Ramos (cell line): ENCODE data around the gene S100A4.
"Not testable (repeated sequence)": the region's sequence is repeated elsewhere in the genome, so short reads cannot be mapped to it uniquely, and the experiment has no call there.

Source experiments
- in situ Hi-C: fragments of 300-500 bp; cut with MboI; formaldehyde crosslinking; loops from one replicate; pipeline ENCODE4 v1.14.3; 2022; ENCODE audit warnings: low sequenced_read_pairs; ENCODE audit not compliant: unreplicated experiment

S100A4 gene

DNA sequence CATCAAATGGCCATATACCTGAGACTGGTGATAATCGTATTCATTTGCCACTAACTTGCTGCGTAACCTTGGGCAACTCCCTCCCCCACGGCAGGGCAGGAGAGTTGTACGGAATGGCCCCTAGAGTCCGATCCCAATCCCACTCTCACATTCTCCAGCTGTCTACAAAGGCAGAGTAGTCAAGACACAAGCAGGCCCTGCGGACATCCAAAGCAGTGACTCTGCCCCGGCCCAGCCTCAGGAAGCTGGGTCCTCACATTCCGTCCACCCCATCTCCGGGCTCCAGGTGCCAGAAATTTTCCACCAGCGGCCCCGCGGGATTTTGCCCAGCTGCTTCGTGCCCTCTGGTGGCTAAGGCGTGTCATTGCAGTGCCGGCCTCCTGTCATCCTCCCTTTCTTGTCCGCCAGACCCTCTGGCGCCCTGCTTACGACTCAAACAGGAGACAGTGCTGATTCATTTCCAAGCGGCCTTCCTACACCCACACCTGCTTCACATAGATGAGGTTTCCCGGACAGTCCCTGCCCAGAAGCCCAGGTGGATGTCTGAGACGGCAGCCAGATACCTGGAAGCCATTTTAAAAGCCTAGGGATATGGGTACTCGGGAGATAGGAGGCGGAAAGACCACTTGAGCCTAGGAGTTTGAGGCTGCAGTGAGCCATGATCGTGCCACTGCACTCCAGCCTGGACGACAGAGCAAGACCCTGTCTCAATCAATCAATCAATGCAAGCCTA is 22.9 kb upstream of the S100A4 start:
- in situ Hi-C loops, result no loop called here

DNA sequence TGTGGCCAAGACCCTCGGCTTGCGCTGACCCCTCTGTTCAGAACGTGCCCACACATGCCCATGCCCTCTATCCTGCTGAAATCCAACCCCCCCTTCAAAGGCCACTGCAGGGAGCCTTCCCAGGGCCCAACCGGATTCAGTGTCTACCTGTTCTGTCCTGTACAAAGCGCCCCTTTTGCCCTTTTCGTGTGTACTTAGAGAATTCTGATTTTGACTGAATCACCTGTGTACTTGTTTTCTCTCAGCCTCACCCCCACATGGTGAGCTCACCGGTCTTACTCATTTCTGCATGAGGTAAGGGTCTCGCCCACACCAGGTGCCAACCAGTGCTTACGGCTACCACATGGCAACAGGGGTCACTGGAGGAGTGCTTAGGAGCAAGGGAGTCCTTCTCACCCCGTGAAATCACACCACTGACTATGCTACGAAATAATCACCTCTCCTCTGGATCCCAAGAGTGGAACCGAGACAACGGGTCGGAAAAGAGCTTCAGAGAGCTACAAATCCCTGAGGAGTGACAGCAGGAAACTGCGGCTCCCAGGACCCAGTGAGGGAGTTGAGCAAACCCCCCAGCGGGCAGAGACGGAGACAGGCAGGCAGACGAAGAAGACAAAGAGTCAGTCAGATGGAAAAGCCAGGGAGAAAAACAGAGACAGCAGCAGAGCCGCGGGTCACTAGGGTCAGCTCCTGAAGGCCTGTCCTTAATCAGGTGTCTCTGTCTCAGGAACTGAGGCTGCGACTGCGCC is 22.2 kb upstream of the S100A4 start:
- in situ Hi-C loops, result no loop called here

- in situ Hi-C loops, result no loop called here
Measured at GRCh38 chr1:153566414-153567371, 21.1 kb upstream of the S100A4 start.

DNA sequence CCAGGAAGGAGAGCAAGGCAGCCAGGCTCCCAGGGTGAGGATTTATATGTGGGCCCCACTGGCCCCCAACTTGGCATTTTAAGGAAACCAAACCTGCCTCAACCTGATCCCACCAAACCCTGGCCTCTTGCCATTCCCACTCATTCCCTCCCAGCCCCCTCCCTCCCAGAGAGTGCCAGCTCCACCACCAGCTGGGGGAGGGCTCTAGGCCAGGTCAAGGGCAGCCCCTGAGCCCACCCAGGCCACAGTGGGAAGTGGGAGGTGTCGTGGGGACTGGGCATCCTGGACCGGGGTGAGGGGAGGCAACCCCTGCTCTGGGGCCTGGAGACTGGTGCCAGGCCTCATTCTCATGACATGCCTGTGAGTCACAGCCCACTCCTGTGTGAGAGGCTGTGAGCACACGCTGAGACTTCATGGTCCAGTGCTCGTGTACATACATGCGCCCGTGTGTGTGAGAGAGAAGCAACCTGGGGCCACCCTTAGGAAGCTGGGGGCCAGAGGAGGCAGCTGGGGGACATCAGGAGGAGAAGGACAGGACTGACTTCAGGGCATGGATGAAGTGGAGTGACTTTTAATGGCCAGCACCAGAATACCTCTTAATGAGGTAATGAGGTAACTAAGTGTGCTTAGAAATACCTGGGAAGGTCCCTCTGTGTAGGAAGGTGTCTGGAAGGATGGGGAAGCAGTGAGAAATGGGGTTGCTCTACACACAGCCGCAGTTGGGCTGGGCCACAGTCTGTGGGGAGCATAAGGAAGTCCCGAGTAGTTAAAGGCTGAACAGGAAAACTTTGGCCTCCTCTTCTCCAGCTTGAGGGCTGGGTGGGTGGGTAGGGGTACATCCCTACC is 20.1 kb upstream of the S100A4 start, which contains the start of gene S100A2:
TSS of gene S100A2 (minus strand) at position 316 of the 846 bp plus-strand sequence. CDS start 1,967 bp downstream, outside the sequence.
- in situ Hi-C loops, result no loop called here

DNA sequence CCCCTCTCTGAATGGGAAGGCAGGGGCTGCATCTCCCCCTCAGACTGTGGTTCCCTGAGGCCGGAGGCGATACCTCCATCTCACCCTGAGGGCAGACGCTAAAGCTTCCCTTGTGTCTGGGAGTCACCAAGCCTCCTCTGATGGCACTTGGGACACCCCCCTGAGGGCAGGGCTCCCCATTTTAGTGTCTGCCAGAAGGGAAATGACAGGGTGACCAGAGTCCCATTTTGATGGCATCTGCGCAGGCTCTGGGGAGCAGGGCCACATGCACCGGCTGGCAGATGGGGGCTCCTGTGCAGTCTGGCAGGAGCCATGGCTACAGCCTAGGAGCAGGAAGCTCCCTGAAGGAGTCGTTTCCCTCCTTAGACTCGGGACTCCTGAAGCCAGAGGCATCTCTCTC is 18.4 kb upstream of the S100A4 start:
- in situ Hi-C loops, result no loop called here

GRCh38 chr1:153563483-153563901 is 17.9 kb upstream of the S100A4 start:
- in situ Hi-C loops, result no loop called here

GRCh38 chr1:153562021-153562420 is 16.4 kb upstream of the S100A4 start:
- in situ Hi-C loops, result not testable (repeated sequence)

GRCh38 chr1:153561466-153561985 is 15.9 kb upstream of the S100A4 start:
- in situ Hi-C loops, result no loop called here

GRCh38 chr1:153560771-153561465 is 15.3 kb upstream of the S100A4 start:
- in situ Hi-C loops, result no loop called here

DNA sequence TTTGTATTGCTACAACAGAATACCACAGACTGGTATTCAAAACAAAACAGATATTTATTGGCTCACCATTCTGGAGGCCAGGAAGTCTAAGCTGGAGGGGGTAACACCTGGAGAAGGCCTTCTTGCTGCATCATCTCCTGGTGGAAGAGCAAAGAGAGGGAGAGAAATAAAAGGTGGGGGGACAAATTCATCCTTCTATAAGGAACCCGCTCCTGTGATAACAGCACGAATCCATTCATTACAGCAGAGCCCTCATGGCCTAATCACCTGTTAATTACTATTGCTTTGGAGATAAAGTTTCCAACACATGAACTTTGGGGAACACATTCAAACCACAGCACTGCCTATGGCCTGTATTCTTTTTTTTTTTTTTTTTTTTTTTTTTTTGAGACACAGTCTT is 14.6 kb upstream of the S100A4 start:
- in situ Hi-C loops, result no loop called here

DNA sequence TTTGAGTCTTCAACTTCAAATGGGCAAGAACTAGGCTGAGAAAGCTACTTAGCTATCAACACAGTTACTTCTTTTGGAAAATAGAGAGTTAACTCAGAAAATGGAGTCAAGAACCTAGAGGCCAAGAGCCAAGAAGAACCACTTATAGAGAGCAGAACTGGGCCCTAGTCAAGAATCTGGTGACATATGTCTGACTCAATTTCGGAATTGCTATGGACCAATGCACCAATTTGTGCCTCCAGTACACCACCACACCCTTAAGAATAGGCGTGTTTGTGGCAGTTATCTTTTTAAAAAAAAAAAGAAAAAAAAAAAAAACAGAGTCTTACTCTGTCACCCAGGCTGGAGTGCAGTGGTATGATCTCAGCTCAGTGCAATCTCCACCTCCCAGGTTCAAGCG is 12.3 kb upstream of the S100A4 start:
- in situ Hi-C loops, result no loop called here

DNA sequence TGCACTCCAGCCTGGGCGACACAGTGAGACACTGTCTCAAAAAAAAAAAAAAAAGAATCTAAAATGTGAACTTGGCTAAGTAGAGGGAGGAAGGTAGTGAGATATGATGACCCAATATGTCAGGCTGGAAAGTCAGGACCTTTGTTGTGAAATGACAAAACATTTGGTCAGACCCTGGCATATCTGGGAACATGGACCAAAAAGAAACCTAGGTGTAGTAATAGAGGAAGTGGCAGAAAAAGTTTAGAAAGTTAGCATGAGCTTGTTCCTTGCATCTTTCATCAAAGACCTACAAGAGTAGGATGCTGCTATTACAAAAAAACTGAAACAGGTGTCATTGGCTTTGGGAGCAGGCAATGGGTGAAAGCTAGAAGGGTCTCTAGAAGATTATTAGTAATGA is 10.7 kb upstream of the S100A4 start:
- in situ Hi-C loops, result no loop called here

GRCh38 chr1:153553830-153554541 is 8.4 kb upstream of the S100A4 start:
- in situ Hi-C loops, result no loop called here

DNA sequence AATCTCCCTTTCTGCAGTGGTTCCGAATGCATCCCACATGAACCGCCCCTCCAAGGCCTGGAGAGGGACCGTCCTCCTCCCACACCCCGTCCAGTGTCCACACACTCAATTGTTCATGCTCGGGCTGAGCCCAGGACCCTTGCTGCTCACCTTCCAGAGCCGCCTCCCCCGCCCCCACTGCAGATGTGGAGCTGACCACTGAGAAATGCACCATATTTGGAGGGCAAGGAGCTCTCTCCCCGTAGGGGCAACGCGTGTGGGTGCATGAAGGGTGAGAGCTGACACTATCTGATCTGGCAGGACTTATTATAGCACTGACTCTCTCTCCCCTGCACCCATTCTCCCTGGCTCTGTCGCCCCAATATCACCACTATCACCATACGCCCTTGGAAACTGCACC is 7.5 kb upstream of the S100A4 start:
- in situ Hi-C loops, result no loop called here

DNA sequence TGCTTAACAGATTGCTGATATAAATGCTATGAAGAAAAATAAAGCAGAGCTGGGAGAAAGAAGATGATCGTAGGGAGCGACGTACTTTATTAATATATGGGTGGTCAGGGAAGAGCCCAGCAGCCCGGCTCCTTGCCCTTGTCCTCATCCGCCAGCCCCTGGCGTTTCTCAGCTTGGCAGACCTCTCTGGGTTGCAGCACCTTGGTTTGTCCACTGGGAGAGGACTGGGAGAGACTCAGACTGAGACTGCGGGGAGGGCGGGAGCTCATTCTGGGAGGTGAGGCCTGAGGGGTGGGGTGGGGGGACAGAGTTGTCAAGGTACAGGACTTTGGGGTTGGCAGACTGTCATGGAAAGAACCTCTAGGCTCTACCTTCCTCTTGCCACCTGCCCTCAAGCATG is 6.7 kb upstream of the S100A4 start:
- in situ Hi-C loops, result no loop called here

- in situ Hi-C loops, result no loop called here
Measured at GRCh38 chr1:153550827-153551500, 5.4 kb upstream of the S100A4 start.

DNA sequence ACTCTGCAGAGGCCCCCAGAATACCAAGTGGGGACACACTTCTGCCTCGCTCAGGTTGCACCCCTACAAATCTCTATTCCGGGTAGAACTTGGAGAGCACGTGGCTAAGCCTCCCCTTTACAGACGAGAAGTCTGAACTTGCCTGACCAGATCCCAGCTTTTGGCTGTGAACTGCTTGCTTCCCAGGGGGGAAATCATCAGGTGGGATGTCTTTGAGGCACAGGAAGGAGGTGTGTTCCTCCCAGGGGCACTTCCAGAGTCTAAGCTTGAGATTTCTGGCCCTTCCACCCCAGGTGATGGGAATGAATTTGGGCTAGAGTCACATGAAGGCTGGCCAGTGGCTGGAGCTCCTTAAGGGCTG is 4.8 kb upstream of the S100A4 start:
- in situ Hi-C loops, result no loop called here
